ENCODE measurements around the gene PDE8B.

DNA sequence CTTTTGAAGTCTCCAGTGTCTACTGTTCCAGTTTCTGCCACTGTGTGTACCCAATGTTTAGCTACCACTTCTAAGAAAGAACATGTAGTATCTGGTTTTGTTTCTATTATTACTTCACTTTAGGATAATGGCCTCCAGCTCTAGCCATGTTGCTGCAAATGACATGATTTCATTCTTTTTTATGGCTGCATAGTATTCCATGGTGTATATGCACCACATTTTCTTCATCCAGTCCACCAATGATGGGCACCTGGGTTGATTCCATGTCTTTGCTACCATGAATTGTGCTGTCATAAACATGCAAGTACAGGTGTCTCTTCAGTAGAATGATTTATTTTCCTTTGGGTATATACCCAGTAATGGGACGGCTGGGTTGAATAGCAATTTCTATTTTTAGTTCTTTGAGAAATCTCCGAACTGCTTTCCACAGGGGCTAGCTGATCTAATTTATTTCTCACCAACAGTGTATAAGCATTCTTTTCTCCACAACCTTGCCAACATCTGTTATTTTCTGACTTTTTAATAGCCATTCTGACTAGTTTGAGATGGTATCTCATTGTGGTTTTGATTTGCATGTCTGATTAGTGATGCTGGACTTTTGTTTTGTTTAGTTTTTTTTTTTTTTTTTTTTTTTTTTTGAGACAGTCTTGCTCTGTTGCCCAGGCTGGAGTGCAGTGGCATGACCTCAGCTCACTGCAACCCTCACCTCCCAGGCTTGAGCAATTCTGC lies 212.7 kb downstream of the PDE8B start:
- TF ChIP-seq, protein P1, sequence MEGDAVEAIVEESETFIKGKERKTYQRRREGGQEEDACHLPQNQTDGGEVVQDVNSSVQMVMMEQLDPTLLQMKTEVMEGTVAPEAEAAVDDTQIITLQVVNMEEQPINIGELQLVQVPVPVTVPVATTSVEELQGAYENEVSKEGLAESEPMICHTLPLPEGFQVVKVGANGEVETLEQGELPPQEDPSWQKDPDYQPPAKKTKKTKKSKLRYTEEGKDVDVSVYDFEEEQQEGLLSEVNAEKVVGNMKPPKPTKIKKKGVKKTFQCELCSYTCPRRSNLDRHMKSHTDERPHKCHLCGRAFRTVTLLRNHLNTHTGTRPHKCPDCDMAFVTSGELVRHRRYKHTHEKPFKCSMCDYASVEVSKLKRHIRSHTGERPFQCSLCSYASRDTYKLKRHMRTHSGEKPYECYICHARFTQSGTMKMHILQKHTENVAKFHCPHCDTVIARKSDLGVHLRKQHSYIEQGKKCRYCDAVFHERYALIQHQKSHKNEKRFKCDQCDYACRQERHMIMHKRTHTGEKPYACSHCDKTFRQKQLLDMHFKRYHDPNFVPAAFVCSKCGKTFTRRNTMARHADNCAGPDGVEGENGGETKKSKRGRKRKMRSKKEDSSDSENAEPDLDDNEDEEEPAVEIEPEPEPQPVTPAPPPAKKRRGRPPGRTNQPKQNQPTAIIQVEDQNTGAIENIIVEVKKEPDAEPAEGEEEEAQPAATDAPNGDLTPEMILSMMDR (optimal IDR thresholded peaks at IDR 0.05 in 1 of 3, IDR thresholded peaks at IDR 0.05 in 1 of 3, conservative IDR thresholded peaks at IDR 0.05 in 1 of 3; ENCODE audit: extremely low read depth in 1 of 3, insufficient read depth in 2 of 3, low read length in 3 of 3), result no peak
- TF ChIP-seq EZH2 (IDR thresholded peaks at IDR 0.05; ENCODE audit: low read length), result no peak

Data from keratinocyte (primary cell).